Sigmoid colon (tissue), 7 donors: ENCODE data around the gene CLEC18C. TPM values are rescaled to one million over a fixed set of nuclear protein-coding genes. Genes with fewer than 3 reads are reported as not detected.
"Not testable (repeated sequence)": the region's sequence is repeated elsewhere in the genome, so short reads cannot be mapped to it uniquely, and the experiment has no call there.

Experiments used
- DNase-seq: peaks from one replicate; pipeline ENCODE4 v3.0.0-alpha.2; 2019
- H3K27ac ChIP-seq, 4 donors: fragments of 200-600 bp; sonication (generic); one replicate each; pipeline ENCODE4 v1.5.1; 2016 to 2019; ENCODE audit warnings: mild to moderate bottlenecking in 1 of 4
- H3K27me3 ChIP-seq, 3 donors: fragments of 200-600 bp; sonication (generic); one replicate each; pipeline ENCODE4 v1.5.1; 2019; ENCODE audit warnings: mild to moderate bottlenecking in 1 of 3
- H3K36me3 ChIP-seq, 4 donors: fragments of 200-600 bp; sonication (generic); one replicate each; pipeline ENCODE4 v1.5.1; 2016 to 2019
- H3K4me1 ChIP-seq, 4 donors: fragments of 200-600 bp; sonication (generic); one replicate each; pipeline ENCODE4 v1.5.1; 2017 to 2019
- H3K4me3 ChIP-seq, 4 donors: fragments of 200-600 bp; sonication (generic); one replicate each; pipeline ENCODE4 v1.5.1; 2017 to 2019; ENCODE audit warnings: mild to moderate bottlenecking in 2 of 4, moderate library complexity in 1 of 4
- H3K9me3 ChIP-seq, 4 donors: fragments of 200-600 bp in 3 of 4; sonication (generic) in 3 of 4; one replicate each; pipeline versions ENCODE4 v1.5.1 to v1.6.1; 2013 to 2019
- EP300 ChIP-seq, 4 donors: sonication (generic); formaldehyde crosslinking; IDR thresholded peaks; one replicate each; pipeline ENCODE4 v1.6.1; 2017; ENCODE audit warnings: antibody characterized with exemption in 4 of 4
- POLR2A ChIP-seq, 2 donors: fragments of 450-650 bp; IDR thresholded peaks; one replicate each; pipeline ENCODE4 v1.6.1; 2016; ENCODE audit warnings: antibody characterized with exemption in 2 of 2, mild to moderate bottlenecking in 2 of 2, moderate library complexity in 2 of 2
- POLR2AphosphoS5 ChIP-seq, 4 donors: sonication (generic); formaldehyde crosslinking; IDR thresholded peaks; one replicate each; pipeline ENCODE4 v1.6.1; 2017; ENCODE audit warnings: antibody characterized with exemption in 4 of 4
- WGBS, 2 donors: extraction: QIAGEN DNeasy Blood & Tissue Kit; methylation state at CpG; one replicate each; pipeline ENCODE4 v1.1.7; 2013; 5-methylcytosine and 5-hydroxymethylcytosine counted together
- intact Hi-C: fragments of 100-400 bp; cut with DNase I; formaldehyde crosslinking; loops from one replicate; pipeline ENCODE4 v1.15.1; 2023
- polyA plus RNA-seq, 3 donors: library from polyadenylated mRNA; stranded (reverse); fragments of 200-250 nt; gene quantifications; one replicate each; pipeline ENCODE4 v1.2.3, GENCODE V29; 2013
- total RNA-seq, 4 donors: library from RNA; depleted of rRNA; stranded (reverse); fragments of >200 nt; gene quantifications; one replicate each; pipeline ENCODE4 v1.1.0, GENCODE V29; 2016
- TF ChIP-seq, protein P1 (sequence below), 4 experiments: fragments of 450-650 bp in 3 of 4; fragments of 200-600 bp in 1 of 4; IDR thresholded peaks; one replicate each; pipeline ENCODE4 v1.5.1; 2016 to 2019; ENCODE audit warnings: antibody characterized with exemption in 4 of 4, mild to moderate bottlenecking in 3 of 4, moderate library complexity in 2 of 4
- donor health status: healthy with polysubstance abuse.
- donor health status: Bipolar disorder and iron deficiency.
- donor health status: healthy.

The CLEC18C gene
- total and polyA plus RNA-seq, 7 donors: 0.10 TPM; not detected in 6

DNA sequence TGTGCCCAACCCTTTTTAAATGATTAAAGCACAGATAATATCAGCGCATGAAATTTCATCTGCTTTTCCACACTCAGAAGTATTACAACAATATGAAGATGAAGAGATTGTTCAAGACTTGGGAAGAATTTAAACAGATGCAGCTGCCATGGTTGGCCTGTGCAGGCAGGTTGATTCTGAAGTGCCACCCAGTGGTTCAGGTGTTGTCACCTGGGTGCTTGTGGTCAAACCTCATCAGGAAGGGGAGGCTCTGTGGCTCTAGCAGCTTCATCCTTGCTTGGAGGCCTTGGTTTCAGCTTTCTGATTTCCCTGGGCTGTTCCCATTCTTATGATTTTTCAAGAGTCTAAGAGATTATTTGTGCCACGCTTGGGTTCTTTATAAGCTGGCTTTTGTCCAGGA is 22.2 kb upstream of the CLEC18C start:
- intact Hi-C loops: no loop called here
- Histone ChIP-seq H3K27me3 (no peaks in the 10 kb centered on the region), H3K4me1 (no peaks in the 10 kb centered on the region), H3K9me3 (no peaks in the 10 kb centered on the region), H3K27ac (no peak overlapping the region), H3K36me3 (peaks cover 31 to 87% (median 71%) of the 10 kb centered on the region in 4 donors), H3K4me3 (no peak overlapping the region)
- no peak for DNase-seq
- WGBS, 2 donors: 66 to 89% methylated on average over 2 of the region's 2 CpGs
- TF ChIP-seq POLR2AphosphoS5 (IDR thresholded peaks at IDR 0.05): no peak
- TF ChIP-seq POLR2A (IDR thresholded peaks at IDR 0.05): no peak
- TF ChIP-seq EP300 (IDR thresholded peaks at IDR 0.05): no peak
- TF ChIP-seq, protein P1, sequence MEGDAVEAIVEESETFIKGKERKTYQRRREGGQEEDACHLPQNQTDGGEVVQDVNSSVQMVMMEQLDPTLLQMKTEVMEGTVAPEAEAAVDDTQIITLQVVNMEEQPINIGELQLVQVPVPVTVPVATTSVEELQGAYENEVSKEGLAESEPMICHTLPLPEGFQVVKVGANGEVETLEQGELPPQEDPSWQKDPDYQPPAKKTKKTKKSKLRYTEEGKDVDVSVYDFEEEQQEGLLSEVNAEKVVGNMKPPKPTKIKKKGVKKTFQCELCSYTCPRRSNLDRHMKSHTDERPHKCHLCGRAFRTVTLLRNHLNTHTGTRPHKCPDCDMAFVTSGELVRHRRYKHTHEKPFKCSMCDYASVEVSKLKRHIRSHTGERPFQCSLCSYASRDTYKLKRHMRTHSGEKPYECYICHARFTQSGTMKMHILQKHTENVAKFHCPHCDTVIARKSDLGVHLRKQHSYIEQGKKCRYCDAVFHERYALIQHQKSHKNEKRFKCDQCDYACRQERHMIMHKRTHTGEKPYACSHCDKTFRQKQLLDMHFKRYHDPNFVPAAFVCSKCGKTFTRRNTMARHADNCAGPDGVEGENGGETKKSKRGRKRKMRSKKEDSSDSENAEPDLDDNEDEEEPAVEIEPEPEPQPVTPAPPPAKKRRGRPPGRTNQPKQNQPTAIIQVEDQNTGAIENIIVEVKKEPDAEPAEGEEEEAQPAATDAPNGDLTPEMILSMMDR (IDR thresholded peaks at IDR 0.05): no peak

DNA sequence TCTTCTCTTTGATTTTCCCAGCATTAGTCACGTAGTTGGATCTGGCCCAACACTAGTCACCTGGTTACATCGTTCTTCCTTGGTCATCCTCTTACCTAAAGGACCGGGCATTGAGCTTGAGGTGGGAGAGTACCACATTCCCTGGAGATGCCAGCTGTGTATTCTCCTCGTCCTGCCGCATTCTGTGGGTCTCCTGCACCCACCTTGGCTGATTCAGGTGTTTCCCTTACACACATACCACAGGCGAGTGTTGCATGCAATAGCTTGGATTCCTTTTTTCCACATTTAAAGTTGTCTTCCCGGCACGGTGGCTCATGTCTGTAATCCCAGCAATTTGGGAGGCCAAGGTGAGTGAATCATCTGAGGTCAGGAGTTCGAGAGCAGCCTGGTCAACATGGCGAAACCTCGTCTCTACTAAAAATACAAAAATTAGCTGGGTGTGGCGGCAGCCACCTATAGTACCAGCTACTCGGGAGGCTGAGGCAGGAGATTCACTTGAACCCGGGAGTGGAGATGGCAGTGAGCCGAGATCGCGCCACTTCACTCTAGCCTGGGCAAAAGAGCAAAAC is 21.6 kb upstream of the CLEC18C start:
- TF ChIP-seq EP300 (IDR thresholded peaks at IDR 0.05): no peak
- TF ChIP-seq, protein P1 (IDR thresholded peaks at IDR 0.05): no peak
- no peaks in the 10 kb centered on the region for H3K9me3 ChIP-seq
- no peak overlapping the region for H3K4me3 ChIP-seq
- no peak for DNase-seq
- peaks cover 38 to 94% (median 77%) of the 10 kb centered on the region in 4 donors for H3K36me3 ChIP-seq
- intact Hi-C loops: no loop called here
- no peak overlapping the region for H3K27ac ChIP-seq
- WGBS, 2 donors: 49 to 83% methylated on average over 17 of the region's 17 CpGs
- H3K27me3 ChIP-seq: no peaks in the 10 kb centered on the region
- no peaks in the 10 kb centered on the region for H3K4me1 ChIP-seq

DNA sequence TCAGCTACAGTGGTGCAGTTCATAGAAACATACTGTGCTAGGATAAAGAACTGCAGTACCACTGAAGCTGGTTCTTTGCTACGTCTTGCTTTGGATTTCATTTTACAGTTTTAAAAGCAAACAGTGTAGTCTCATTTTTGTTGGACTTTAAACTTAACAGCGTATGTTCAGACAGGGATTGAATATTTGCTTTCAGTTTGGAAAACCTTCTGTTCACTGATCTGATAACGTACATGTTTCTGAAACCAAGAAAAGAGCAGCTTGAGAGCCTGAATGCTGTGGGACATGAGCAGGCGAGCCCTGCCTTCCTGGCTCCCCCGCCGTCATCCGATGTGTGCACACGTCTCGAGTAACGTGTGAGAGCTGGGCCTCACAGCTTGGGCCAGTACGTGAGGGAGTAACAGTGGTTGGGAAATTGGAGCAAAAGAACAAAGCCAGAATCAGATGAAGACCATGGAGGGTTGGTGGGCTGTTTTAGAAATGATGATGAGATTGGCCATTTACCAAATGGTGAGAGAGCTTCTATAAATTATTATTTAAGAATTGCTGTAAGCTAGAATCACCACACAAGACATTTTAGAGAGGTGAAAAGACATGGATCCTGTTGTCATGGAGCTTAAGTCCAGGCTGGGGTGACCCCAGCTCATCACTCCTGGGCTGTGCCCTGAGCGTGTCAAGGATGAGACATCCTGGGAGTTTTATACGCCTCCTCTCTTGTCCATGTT is 20.8 kb upstream of the CLEC18C start:
- H3K27me3 ChIP-seq: no peaks in the 10 kb centered on the region
- no peak overlapping the region for H3K27ac ChIP-seq
- intact Hi-C loops: no loop called here
- no peaks in the 10 kb centered on the region for H3K4me1 ChIP-seq
- no peak for DNase-seq
- no peak overlapping the region for H3K4me3 ChIP-seq
- no peak for TF ChIP-seq EP300 (IDR thresholded peaks at IDR 0.05)
- TF ChIP-seq POLR2AphosphoS5 (IDR thresholded peaks at IDR 0.05): no peak
- TF ChIP-seq, protein P1 (IDR thresholded peaks at IDR 0.05): no peak
- no peak for TF ChIP-seq POLR2A (IDR thresholded peaks at IDR 0.05)
- H3K9me3 ChIP-seq: no peaks in the 10 kb centered on the region
- 29 to 77% methylated on average over 13 of the region's 13 CpGs for WGBS, 2 donors
- H3K36me3 ChIP-seq: peaks cover 40 to 98% (median 83%) of the 10 kb centered on the region in 4 donors

DNA sequence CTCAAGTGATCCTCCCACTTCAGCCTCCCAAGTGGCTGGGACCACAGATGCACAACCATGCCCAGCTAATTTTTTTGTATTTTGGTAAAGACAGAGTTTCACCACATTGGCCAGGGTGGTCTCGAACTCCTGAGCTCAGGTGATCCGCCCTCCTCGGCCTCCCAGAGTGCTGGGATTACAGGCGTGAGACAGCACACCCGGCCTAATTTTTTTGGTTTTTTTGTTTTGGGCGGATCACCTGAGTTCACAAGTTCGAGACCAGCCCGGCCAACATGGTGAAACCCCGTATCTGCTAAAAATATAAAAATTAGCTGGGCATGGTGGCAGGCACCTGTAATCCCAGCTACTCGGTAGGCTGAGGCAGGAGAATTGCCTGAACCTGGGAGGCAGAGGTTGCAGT is 18.9 kb upstream of the CLEC18C start:
- H3K27ac ChIP-seq, H3K4me1 ChIP-seq, DNase-seq, H3K4me3 ChIP-seq, H3K27me3 ChIP-seq, H3K9me3 ChIP-seq, intact Hi-C loops: not testable (repeated sequence)
- WGBS, 2 donors: 93 to 96% methylated on average over 10 of the region's 10 CpGs
- peaks cover 40 to 100% (median 90%) of the 10 kb centered on the region in 4 donors for H3K36me3 ChIP-seq

DNA sequence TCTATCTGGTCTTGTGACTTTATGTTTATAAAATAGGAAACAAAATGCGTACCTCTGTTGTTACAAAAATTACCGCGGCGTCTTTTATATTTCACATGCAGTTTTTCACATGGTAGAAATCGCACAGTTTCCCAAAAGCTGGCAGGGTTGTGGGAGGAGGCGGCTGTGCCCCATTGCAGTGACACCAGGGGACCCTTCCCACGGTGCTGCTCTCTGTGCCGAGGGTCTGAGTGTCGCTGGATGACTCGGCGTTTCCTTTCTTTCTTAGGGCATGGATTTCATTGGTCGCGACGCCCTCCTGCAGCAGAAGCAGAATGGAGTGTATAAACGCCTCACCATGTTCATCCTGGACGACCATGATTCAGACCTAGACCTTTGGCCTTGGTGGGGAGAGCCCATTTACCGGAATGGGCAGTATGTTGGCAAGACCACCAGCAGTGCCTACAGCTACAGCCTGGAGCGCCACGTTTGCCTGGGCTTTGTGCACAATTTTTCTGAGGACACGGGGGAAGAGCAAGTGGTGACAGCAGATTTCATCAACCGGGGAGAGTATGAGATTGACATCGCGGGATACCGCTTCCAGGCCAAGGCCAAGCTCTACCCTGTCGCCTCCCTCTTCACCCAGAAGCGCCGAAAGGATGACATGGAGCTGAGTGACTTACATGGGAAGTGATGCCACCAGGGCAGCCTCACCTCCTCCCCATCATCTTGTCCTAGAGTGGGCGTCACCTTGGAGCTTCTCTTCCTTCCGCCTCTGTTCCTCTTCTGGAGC is 17.2 kb upstream of the CLEC18C start:
- WGBS, 2 donors: 94 to 96% methylated on average over 29 of the region's 29 CpGs
- intact Hi-C loops: no loop called here
- Histone ChIP-seq H3K4me1 (no peaks in the 10 kb centered on the region), H3K4me3 (no peak overlapping the region), H3K27ac (no peak overlapping the region), H3K36me3 (peaks cover 47 to 100% (median 87%) of the 10 kb centered on the region in 4 donors), H3K9me3 (no peaks in the 10 kb centered on the region), H3K27me3 (no peaks in the 10 kb centered on the region)
- no peak for TF ChIP-seq EP300 (IDR thresholded peaks at IDR 0.05)
- TF ChIP-seq, protein P1 (IDR thresholded peaks at IDR 0.05): no peak
- DNase-seq: no peak
